HG02973 (cell line): ENCODE data around the gene LBR.

Experiments used
- ATAC-seq: cut with Tn5 transposase; IDR thresholded peaks from one replicate; pipeline ENCODE4 v1.9.1; 2021; ENCODE audit warnings: moderate library complexity; ENCODE audit not compliant: unreplicated experiment

The LBR gene

GRCh38 chr1:225446595-225446960, 18.7 kb upstream of the LBR start:
- ATAC-seq, result no peak

- ATAC-seq, result no peak
Observed at GRCh38 chr1:225445639-225446594, 18.1 kb upstream of the LBR start.

GRCh38 chr1:225442123-225442505, 14.3 kb upstream of the LBR start:
- ATAC-seq, result no peak

- no peak for ATAC-seq
Observed at GRCh38 chr1:225441314-225442122, 13.7 kb upstream of the LBR start.

- no peak for ATAC-seq
Observed at GRCh38 chr1:225440380-225441221, 12.8 kb upstream of the LBR start.

- no peak for ATAC-seq
Observed at GRCh38 chr1:225437710-225438437, 10.0 kb upstream of the LBR start.

GRCh38 chr1:225435957-225436392, 8.1 kb upstream of the LBR start:
- peak; percentile 54 for ATAC-seq

- no peak for ATAC-seq
Observed at GRCh38 chr1:225435487-225435886, 7.6 kb upstream of the LBR start.

- no peak for ATAC-seq
Observed at GRCh38 chr1:225435076-225435475, 7.2 kb upstream of the LBR start.

- no peak for ATAC-seq
Observed at GRCh38 chr1:225434046-225434445, 6.2 kb upstream of the LBR start.

- no peak for ATAC-seq
Observed at GRCh38 chr1:225431081-225431863, 3.4 kb upstream of the LBR start.

- no peak for ATAC-seq
Observed at GRCh38 chr1:225430301-225430700, 2.5 kb upstream of the LBR start.

GRCh38 chr1:225428881-225429455, 1.1 kb upstream of the LBR start:
- ATAC-seq, result no peak

GRCh38 chr1:225428068-225428880, 436 bp upstream of the LBR start:
- peak; percentile 88 for ATAC-seq

GRCh38 chr1:225426395-225427234, 1.2 kb downstream of the LBR start:
- no peak for ATAC-seq

- no peak for ATAC-seq
Observed at GRCh38 chr1:225425201-225425786, 2.5 kb downstream of the LBR start.

- no peak for ATAC-seq
Observed at GRCh38 chr1:225424562-225425200, 3.2 kb downstream of the LBR start.
